H1 (cell line): ENCODE measurements around the gene WDR27. TPM values are rescaled to one million over a fixed set of nuclear protein-coding genes. Genes with fewer than 3 reads are reported as not detected.

Source experiments
- ASH2L ChIP-seq: fragments of 200-600, 300-600 bp; sonication (generic); IDR thresholded peaks from one replicate; pipeline ENCODE4 v1.7.1; 2017; ENCODE audit warnings: low read length
- CEBPB ChIP-seq: IDR thresholded peaks from 2 replicates; pipeline ENCODE4 v1.6.1; 2012; ENCODE audit warnings: low read depth, low read length
- KDM1A ChIP-seq: fragments of 200-600, 300-600 bp; sonication (generic); IDR thresholded peaks from 2 replicates; pipeline ENCODE4 v1.7.1; 2016; ENCODE audit warnings: mild to moderate bottlenecking, low read length, borderline replicate concordance
- NANOG ChIP-seq: IDR thresholded peaks from 2 replicates; pipeline ENCODE4 v1.6.1; 2011; ENCODE audit warnings: low read length, low read depth, mild to moderate bottlenecking, inconsistent platforms; ENCODE audit not compliant: insufficient read depth, poor library complexity, severe bottlenecking
- POLR2A ChIP-seq, 2 experiments: IDR thresholded peaks; 1 replicate in 1 of 2; 2 replicates in 1 of 2; pipeline ENCODE4 v1.6.1; 2011; ENCODE audit warnings: low read depth in 2 of 2, low read length in 2 of 2, mild to moderate bottlenecking in 2 of 2; ENCODE audit errors: control extremely low read depth in 1 of 2
- RXRA ChIP-seq: IDR thresholded peaks from 2 replicates; pipeline ENCODE4 v1.6.1; 2011; ENCODE audit warnings: low read depth, mild to moderate bottlenecking, low read length, moderate library complexity; ENCODE audit not compliant: insufficient read depth
- USF2 ChIP-seq: IDR thresholded peaks from 2 replicates; pipeline ENCODE4 v1.6.1; 2011; ENCODE audit warnings: low read length, improper control_type of control experiment
- YY1 ChIP-seq: IDR thresholded peaks from 2 replicates; pipeline ENCODE4 v1.6.1; 2011; ENCODE audit warnings: low read depth, mild to moderate bottlenecking, low read length
- polyA plus RNA-seq, 7 experiments: library from polyadenylated mRNA; depleted of rRNA in 3 of 7; stranded (reverse) in 5 of 7; unstranded in 2 of 7; fragments of >200 nt in 5 of 7; fragments of 200-250 nt in 2 of 7; gene quantifications; 1 replicate in 5 of 7; 2 replicates in 1 of 7; 4 replicates in 1 of 7; pipeline versions ENCODE4 v1.2.1 to v1.2.3, GENCODE V29; 2011 to 2013; ENCODE audit warnings: missing spikeins in 2 of 7, mixed read lengths in 2 of 7
- total RNA-seq: library from RNA; stranded (reverse); fragmentation: NEBNext Ultra II Directional; extraction: Animal tissue kit (Norgen Biotek cat#: 25700); gene quantifications from 2 replicates; pipeline ENCODE4 v1.2.1, GENCODE V29; 2021
- TF ChIP-seq, protein P1 (sequence below): fragments of 300-600 bp; sonication (generic); IDR thresholded peaks from 2 replicates; pipeline ENCODE4 v1.7.1; 2012; ENCODE audit warnings: low read length, moderate library complexity, mild to moderate bottlenecking, inconsistent platforms; ENCODE audit not compliant: insufficient replicate concordance

The WDR27 gene
- total and polyA plus RNA-seq, 2 of the 8 experiments (the other 6 are each of a cell fraction or from before 2014, with no cell fraction given), result 53.6 to 68.6 TPM

DNA sequence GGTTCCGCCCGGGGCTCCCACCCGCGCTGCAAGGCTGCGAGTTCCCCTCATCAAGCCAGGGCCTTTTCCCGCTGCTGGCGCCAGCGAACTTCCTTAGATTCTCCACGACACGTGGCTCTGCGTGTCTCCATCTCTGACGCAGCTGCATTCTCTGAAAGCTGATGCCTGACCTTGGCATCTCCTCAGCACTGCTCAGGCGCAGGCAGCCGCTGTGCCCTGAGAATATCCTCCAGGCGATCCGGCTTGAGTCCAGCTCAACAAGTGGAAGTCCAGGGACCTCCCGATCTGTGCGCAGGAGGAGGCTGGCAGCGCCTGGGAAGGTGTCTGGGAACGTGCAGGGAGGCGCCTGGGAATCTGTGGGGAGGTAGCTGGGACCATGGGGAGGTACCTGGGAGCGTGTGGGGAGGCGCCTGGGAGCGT, 277.0 kb downstream of the WDR27 start (continued):
- TF ChIP-seq, protein P1, sequence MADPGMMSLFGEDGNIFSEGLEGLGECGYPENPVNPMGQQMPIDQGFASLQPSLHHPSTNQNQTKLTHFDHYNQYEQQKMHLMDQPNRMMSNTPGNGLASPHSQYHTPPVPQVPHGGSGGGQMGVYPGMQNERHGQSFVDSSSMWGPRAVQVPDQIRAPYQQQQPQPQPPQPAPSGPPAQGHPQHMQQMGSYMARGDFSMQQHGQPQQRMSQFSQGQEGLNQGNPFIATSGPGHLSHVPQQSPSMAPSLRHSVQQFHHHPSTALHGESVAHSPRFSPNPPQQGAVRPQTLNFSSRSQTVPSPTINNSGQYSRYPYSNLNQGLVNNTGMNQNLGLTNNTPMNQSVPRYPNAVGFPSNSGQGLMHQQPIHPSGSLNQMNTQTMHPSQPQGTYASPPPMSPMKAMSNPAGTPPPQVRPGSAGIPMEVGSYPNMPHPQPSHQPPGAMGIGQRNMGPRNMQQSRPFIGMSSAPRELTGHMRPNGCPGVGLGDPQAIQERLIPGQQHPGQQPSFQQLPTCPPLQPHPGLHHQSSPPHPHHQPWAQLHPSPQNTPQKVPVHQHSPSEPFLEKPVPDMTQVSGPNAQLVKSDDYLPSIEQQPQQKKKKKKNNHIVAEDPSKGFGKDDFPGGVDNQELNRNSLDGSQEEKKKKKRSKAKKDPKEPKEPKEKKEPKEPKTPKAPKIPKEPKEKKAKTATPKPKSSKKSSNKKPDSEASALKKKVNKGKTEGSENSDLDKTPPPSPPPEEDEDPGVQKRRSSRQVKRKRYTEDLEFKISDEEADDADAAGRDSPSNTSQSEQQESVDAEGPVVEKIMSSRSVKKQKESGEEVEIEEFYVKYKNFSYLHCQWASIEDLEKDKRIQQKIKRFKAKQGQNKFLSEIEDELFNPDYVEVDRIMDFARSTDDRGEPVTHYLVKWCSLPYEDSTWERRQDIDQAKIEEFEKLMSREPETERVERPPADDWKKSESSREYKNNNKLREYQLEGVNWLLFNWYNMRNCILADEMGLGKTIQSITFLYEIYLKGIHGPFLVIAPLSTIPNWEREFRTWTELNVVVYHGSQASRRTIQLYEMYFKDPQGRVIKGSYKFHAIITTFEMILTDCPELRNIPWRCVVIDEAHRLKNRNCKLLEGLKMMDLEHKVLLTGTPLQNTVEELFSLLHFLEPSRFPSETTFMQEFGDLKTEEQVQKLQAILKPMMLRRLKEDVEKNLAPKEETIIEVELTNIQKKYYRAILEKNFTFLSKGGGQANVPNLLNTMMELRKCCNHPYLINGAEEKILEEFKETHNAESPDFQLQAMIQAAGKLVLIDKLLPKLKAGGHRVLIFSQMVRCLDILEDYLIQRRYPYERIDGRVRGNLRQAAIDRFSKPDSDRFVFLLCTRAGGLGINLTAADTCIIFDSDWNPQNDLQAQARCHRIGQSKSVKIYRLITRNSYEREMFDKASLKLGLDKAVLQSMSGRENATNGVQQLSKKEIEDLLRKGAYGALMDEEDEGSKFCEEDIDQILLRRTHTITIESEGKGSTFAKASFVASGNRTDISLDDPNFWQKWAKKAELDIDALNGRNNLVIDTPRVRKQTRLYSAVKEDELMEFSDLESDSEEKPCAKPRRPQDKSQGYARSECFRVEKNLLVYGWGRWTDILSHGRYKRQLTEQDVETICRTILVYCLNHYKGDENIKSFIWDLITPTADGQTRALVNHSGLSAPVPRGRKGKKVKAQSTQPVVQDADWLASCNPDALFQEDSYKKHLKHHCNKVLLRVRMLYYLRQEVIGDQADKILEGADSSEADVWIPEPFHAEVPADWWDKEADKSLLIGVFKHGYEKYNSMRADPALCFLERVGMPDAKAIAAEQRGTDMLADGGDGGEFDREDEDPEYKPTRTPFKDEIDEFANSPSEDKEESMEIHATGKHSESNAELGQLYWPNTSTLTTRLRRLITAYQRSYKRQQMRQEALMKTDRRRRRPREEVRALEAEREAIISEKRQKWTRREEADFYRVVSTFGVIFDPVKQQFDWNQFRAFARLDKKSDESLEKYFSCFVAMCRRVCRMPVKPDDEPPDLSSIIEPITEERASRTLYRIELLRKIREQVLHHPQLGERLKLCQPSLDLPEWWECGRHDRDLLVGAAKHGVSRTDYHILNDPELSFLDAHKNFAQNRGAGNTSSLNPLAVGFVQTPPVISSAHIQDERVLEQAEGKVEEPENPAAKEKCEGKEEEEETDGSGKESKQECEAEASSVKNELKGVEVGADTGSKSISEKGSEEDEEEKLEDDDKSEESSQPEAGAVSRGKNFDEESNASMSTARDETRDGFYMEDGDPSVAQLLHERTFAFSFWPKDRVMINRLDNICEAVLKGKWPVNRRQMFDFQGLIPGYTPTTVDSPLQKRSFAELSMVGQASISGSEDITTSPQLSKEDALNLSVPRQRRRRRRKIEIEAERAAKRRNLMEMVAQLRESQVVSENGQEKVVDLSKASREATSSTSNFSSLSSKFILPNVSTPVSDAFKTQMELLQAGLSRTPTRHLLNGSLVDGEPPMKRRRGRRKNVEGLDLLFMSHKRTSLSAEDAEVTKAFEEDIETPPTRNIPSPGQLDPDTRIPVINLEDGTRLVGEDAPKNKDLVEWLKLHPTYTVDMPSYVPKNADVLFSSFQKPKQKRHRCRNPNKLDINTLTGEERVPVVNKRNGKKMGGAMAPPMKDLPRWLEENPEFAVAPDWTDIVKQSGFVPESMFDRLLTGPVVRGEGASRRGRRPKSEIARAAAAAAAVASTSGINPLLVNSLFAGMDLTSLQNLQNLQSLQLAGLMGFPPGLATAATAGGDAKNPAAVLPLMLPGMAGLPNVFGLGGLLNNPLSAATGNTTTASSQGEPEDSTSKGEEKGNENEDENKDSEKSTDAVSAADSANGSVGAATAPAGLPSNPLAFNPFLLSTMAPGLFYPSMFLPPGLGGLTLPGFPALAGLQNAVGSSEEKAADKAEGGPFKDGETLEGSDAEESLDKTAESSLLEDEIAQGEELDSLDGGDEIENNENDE, result no peak
- TF ChIP-seq NANOG, result no peak
- TF ChIP-seq ASH2L, result no peak
- no peak for TF ChIP-seq POLR2A (IDR thresholded peaks at IDR 0.05; ENCODE audit: control extremely low read depth in 1 of 2, low read depth in 2 of 2, low read length in 2 of 2)
- TF ChIP-seq CEBPB, result no peak
- no peak for TF ChIP-seq KDM1A
- no peak for TF ChIP-seq USF2
- no peak for TF ChIP-seq YY1
- no peak for TF ChIP-seq RXRA
